Dedifferentiated amniotic fluid mesenchymal stem cell (primary cell): ENCODE results near the gene CCDC85A.
A peak's percentile ranks its signal among the peaks of the same experiment; 100 is the strongest.

Experiments used
- DNase-seq: peaks from one replicate; pipeline ENCODE4 v3.0.0-alpha.2; 2016; ENCODE audit errors: extremely low spot score

Gene CCDC85A

DNA sequence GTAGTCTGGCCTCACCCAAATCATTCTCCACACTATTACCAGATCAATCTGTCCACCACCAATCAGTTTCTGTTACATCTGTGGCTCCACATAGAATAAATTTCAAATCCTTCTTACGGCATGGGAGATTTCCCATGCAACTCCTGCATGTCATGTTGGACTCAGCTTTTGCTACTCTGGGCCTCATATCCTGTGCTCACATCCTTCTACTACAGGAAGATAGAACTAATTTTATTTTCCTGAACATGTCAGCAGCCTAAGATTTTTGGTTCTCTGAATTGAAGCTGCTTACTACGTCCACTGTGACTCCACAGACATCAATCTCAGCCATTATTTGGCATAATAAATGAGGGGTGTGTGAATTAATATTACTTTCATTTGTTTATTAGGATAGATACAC, 181.1 kb downstream of the CCDC85A start:
- no peak for DNase-seq

DNA sequence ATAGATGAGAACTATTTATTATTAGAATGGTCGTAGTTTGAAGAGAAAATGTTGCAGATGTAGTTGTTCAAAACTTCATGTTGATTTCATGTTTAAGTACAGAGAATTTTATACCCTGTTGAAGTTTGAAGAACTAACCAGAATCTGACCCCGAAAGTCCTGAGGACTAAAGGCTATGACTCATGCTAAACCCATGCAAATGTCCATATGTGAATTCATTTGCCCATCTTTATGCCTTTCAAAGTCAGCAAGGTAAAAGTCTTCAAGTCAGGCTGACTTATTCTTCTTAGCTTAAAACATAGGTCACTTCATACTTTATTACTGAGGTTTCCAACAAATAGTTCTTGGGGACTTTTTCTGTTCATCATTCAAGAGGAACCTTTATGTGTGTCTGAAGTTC, 185.5 kb downstream of the CCDC85A start:
- DNase-seq, result no peak

GRCh38 chr2:56372071-56372656, 188.4 kb downstream of the CCDC85A start:
- DNase-seq, result no peak

DNA sequence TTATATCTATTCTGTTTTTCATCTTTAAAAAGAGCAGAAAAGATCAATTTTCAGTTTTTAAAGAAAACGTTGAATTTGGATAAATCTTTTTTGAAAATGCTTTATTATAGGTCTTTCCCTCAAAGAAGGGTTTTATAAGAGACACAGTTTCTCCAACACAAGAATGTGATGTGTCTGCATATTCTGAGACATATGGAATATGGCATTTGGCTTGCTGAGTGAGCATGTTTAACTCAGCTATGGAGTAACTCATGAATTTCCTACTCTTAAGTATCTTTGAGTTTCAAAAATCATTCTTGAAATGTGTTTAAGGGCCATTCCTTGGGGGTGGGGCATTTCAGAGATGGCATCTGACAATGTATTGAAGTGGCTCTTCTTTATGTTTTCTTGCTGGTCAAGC, 191.5 kb downstream of the CCDC85A start:
- DNase-seq, result no peak

GRCh38 chr2:56376699-56377665, 193.2 kb downstream of the CCDC85A start:
- DNase-seq, result peak; percentile 71

GRCh38 chr2:56379066-56379465, 195.3 kb downstream of the CCDC85A start:
- DNase-seq, result no peak

DNA sequence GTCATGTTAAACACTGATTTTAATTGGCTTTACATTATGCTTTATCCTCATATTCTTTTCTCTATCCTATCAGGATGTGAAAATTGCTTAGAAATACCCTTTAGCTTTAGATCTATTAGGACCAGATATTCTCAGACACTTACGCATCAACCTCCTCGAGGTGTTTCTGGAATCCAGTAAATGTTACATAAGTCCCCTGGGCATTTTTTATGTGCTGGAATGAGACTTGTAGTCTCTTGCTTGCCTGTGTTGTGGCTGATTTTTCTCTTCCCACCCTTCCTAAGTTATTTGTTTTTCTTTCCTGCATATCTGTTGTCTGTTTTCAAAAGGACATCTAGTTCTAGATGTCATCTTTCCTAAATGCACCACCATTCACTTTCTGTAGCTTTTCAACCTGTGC, 197.1 kb downstream of the CCDC85A start:
- no peak for DNase-seq

- no peak for DNase-seq
These were observed 198.7 kb downstream of the CCDC85A start for GRCh38 chr2:56382466-56382865.

- no peak for DNase-seq
These were observed 202.9 kb downstream of the CCDC85A start for GRCh38 chr2:56386657-56387056.

DNA sequence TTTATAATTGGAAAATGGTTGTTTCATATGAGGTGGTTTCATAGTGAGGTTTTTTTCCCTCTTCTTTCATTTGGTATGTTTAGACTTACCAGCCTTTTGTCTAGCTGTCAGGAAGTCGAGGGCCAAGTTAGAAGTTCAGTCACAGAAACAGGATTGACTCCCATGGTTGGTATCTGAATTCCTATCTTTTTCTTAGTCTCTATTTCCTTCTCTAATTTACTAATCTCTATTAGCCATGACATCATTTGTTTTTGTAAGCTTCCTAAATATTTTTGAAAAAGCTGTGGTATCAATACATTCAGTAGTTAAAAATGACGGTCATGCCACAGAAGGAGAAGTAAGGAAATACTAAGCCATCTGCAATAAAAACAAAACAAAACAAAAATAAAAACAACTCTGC, 206.9 kb downstream of the CCDC85A start:
- no peak for DNase-seq

GRCh38 chr2:56410140-56410539, 226.3 kb downstream of the CCDC85A start:
- no peak for DNase-seq

DNA sequence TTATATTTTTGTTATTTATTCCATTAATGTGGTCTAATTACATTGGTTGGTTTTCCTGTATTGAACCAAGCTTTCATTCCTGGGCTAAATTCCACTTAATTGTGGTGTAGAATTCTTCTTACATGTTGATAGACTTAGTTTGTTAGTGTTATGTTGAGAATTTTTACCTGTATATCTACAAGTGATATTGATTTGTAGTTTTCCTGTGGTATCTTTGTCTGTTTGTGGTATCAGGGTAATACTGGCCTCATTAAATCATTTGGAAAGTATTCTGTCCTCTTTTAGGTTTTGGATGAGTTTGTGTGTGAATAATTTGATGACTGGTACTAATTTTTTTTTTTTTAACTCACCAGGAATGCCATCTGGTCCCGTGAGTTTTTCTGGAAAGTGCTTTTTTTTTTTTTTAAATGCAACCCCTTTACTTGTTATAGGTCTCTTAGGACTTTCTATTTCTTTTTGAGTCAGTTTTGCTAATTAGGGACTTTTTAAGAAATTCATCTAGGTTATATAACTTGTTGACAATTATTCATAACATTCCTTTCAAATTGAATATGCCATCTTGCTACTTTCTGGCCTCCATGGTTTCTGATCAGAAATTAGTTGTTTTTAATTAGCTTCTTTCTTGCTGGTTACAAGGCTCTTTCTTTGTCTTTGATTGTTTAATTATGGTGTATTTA, 232.8 kb downstream of the CCDC85A start:
- DNase-seq, result no peak
